HG03457 (cell line): ENCODE results near the gene EGLN2.
"Not testable (repeated sequence)": the region's sequence is repeated elsewhere in the genome, so short reads cannot be mapped to it uniquely, and the experiment has no call there.

Experiments
- ATAC-seq: cut with Tn5 transposase; IDR thresholded peaks from one replicate; pipeline ENCODE4 v1.9.1; 2021; ENCODE audit warnings: moderate number of reproducible peaks; ENCODE audit not compliant: unreplicated experiment

The EGLN2 gene

DNA sequence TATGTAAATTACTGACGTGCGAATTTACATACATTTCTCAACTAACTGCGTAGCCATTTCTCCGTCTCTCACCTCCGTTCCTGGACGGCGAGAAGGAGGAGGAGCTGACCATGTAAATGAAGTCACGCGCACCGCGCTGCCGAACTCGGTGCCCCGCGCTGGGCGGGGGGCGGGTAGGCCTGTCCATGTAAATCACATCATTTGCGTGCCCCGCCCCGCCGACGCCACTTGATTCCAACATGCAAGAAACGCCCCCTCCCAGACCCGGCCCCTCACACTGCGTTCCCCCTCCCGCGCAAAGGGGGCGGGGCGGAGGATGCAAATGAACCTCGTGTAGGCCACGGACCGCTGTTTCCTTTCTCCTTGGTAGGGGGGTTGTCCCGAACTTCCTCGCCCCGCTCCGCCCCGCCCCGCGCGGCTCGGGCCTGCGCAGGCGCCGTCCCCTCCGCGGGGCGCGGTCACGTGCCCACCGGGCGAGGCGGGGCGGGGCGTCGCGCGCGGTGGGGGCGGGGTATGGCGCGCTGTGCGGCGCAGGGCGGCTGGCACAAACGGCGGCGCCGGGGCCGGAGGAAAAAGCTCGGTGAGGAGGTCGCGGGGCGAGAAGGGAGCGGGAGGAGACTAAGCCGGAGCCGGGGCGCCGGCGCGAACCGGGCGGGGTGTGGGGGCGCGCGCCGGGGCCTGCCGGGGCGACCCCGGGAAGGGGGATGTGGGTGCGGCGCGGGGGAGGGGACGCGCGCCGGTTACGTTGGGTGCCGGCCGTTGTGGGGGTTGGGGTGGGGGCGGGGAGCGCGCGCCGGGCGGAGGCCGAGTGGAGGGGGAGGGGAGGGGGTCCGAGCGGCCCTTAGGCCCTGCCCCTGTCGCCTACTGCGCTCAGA, at the start of gene EGLN2:
TSS of gene EGLN2 (plus strand) at position 509 of the 875 bp plus-strand sequence. CDS start 1,382 bp downstream, outside the sequence.
- peak; percentile 54 for ATAC-seq

DNA sequence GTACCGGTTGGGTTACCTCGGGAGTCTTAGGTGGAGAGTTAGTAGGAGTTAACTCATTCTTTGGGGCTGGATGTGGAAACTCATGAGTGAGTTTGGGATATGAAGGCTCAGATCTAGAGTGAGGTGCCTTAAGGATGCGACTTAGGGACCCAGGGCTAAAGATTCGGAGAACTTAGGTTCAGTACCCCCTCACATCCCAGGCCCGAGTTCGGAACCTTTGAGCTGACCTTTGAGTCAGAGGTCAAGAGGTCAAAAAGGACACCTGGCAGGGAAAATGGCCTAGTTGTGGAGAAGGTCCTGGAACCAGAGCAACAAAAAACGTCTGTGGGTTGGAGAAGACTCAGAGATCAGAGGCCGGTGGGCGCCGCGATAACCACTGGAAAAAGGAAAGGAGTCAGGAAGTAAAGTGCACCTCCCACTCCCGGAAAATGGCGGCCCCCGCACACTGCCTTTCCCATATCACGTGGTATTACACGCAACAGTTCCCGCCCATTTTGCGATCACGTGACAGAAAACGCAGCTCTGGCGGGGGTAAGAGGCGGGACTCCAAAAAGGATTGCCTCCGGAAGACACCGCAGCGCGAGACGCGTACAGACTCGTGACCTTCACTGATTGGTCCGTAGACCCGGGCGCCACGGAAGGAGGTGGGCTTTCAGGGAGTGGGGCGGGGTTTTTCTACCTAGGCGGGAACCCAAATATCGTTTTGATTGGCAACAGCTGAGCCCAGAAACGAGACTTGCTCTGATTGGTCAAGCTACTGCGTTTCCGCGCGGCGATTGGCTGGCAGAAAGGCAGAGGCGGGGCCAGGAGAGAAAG, 48.7 kb upstream of the EGLN2 start, which contains the start of gene ACTMAP:
TSS of gene ACTMAP (minus strand) at position 420 of the 816 bp plus-strand sequence. CDS start 674 bp downstream, outside the sequence.
- peak; percentile 65 for ATAC-seq

DNA sequence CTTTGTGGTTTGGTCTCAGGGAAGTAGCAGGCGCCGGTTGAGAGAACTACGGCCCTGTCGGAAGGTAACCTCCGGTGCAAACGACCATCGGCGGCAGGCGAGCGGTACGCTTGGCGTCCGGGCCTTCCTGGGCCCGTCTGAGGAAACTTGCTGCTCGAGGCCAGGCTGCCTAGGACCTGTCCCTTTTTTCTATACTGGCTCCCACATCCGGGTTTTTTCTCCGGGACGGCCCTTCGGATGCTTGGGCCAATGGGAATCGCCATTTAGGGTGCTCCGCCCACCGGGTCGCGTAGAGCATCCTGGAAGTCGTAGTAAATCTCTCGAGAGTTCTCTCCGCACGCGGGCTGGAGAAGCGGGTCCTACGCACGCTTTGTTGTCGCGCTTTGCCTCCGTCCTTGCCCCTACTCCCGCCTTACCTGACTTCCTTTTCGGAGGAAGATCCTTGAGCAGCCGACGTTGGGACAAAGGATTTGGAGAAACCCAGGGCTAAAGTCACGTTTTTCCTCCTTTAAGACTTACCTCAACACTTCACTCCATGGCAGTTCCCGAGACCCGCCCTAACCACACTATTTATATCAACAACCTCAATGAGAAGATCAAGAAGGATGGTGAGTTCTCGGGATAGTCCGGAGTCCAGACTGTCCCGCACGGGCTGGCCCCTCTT, 48.0 kb upstream of the EGLN2 start, which contains the start of gene SNRPA:
TSS of gene SNRPA (plus strand) at position 330 of the 664 bp plus-strand sequence. CDS start at position 536, 206 bp downstream.
- ATAC-seq, result peak; percentile 43

DNA sequence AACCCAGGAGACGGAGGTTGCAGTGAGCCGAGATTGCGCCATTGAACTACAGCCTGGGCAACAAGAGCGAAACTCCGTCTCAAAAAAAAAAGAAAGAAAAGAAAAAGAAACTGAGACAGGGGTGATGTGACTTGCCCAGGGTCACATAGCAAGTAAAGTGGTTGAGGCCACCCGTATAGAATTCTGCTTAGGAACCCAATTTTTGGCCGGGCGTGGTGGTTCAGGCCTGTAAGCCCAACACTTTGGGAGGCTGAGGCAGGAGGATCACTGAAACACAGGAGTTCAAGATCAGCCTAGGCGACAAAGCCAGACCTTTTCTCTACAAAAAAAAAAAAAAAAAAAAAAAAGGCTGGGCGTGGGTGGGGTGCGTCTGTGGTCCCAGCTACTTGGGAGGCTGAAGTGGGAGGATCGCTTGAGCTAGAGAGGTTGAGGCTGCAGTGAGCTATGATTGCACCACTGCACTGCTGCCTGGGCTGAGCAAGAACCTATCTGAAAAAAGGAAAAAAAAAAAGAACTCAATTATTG, 46.7 kb upstream of the EGLN2 start:
- ATAC-seq, result no peak

DNA sequence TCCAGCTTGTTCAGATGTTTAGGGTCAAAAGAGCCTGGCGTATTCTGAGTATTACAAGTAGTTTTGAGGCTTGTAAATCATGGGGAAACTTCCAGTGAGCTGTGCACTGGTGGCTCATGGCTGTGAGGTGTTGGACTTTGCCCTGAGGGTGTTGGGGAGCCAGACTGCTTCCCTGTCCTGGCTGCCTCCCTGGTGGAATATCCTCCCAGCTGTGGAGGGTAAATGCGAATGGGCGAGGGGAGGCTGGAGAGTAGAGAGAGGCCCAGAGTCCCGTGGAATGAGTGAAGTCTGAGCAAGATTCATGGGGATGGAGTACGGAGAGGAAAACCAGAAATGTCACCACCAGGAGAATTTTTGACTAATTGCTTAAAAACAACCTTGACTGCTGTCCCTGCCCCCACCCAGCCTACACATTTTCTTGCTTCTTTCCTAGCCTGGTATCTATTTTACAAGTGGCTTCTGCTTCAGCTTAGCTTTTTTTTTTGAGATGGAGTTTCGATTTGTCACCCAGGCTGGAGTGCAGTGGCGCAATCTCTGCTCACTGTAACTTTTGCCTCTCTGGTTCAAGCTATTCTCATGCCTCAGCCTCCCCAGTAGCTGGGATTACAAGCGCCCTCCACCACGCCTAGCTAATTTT, 44.3 kb upstream of the EGLN2 start:
- no peak for ATAC-seq

DNA sequence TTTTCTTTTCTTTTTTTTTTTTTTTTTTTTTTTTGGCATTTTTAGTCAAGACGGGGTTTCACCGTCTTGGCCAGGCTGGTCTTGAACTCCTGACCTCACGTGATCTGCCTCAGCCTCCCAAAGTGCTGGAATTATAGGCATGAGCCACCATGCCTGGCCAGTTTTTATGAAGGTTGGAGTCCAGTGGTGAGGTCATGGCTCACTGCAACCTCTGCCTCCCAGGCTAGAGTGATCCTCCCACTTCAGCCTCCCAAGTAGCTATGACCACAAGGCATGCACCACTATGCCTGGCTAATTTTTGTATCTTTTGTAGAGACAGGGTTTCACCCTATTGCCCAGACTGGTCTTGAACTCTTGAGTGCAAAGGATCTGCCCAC, 43.8 kb upstream of the EGLN2 start:
- ATAC-seq, result no peak

DNA sequence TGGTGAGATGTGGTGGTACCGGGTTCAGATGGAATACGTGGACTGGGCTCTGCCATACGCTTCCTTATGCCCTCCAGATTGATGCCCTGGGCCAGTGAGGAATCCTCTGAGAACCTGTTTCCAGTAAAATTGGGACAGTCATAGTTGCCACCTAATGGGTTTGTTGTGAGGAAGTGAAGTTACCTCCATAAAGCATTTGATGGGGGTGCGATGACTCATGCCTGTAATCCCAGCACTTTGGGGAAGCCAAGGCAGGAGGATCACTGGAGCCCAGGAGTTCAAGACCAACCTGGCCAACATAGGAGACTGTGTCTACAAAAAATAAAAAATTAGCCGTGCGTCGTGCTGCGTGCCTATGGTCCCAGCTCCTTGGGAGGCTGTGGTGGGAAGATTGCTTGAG, 43.2 kb upstream of the EGLN2 start:
- no peak for ATAC-seq

DNA sequence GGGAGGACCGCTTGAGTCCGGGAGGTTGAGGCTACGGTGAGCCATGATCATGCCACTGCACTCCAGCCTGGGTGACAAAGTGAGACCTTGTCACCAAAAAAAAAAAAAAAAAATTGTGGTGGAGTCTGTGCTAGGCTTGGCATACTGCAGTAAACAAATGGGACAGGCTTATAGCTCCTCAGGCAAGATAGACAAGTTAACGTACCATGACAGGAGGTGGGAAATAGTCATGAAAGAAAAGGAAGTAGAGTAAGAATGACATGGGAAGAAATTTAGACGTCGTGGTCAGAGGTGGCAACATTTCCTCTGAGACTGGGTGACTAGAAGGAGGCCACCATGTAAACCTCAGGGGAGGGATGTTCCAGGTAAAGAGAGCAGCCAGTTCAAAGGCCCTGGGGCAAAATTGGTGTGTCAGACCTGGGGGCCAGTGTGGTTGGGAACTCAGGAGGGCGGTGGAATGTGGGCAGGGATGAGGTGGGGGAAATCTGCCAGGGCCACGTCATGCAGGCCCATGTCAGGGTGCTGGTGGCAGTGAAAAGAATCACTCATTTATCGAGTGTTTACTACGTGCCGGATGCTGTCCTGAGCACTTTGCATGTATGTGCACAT, 42.4 kb upstream of the EGLN2 start:
- no peak for ATAC-seq

DNA sequence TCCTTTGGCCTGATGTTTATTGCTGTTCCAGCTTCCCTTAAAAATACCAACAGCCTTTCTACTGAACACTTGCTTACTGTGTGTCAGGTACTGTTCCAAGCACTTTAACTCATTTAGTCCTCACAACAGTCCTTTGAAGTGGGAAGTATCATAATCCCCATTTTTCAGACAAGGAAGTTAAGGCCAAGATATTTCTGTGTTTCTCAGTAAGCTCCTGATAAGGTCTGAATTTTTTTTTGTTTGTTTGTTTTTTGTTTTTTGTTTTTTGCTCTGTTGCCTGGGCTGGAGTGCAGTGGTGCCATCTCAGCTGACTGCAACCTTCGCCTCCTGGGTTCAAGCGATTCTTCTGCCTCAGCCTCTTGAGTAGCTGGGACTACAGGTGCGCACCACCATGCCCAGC, 40.5 kb upstream of the EGLN2 start:
- ATAC-seq, result no peak

DNA sequence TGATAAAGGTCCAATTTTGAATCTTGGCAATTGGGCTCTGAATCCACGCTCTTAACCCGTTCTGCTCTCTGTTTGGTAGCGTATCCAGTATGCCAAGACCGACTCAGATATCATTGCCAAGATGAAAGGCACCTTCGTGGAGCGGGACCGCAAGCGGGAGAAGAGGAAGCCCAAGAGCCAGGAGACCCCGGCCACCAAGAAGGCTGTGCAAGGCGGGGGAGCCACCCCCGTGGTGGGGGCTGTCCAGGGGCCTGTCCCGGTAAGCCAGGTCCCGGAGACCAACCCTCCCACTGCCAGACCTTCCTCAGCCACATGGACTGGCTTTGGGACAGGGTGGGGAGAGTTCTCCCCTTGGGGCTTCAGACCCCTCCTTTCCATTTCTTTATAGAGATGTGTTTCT, 39.6 kb upstream of the EGLN2 start:
- ATAC-seq, result no peak

DNA sequence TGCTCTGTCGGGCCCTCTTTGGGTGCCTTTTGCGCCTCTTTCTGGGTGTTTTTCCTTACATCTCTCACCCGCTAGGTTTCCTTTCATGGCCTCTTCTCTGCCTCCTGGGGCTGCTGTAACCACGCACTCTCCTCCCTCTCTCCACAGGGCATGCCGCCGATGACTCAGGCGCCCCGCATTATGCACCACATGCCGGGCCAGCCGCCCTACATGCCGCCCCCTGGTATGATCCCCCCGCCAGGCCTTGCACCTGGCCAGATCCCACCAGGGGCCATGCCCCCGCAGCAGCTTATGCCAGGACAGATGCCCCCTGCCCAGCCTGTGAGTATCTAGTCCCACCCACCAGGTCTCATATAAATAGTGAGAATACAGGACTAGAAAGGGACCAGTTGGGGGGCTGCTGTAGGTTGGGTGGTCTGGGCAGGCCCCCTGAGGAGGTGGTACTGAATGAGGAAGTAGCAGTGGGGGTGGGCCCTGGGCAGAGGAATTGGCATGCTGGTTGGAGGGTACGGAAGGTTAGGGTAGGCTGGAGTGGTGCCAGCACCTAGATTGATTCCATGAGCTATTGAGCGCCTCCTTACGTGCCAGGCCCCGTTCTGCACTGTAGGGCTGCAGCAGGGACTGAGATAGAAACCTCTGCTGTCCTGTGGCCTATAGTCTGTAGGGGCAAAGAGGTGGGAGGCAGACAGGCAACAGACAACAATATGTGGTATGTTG, 36.1 kb upstream of the EGLN2 start:
- no peak for ATAC-seq

DNA sequence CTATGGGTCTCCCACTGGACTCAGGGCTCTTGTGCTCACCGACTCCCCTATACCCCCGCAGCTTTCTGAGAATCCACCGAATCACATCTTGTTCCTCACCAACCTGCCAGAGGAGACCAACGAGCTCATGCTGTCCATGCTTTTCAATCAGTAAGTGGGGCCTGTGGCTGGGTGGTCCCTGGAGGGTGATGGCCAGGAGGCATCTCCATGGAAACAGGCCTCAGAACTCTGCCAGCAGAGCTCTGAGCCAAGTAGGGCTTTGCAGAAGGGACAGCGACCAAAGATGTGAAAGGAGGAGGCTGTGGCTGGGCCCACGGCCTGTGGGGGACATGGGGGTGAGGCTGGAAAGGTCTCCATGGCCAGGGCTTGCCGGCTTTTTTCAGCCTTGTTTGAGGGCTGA, 35.5 kb upstream of the EGLN2 start:
- ATAC-seq, result no peak

DNA sequence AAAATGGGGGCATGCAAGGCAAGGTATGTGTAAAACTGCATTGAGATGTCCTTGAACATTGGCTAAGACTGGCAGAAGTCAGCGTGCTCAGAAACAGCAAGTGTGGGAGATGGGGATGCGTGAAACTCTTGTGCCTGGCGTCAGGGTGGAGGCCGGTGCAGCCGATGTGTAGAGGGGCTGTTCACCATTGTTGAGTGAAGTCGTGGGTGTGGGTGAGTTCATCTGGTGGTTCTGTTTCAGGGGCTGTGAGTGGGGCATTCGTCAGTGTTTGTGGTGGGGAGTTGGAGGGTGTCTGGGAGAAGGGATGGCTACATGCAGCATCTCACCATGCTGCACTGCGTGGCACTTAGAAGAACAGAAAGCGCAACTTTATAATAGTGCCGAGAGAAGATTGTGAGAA, 35.0 kb upstream of the EGLN2 start:
- no peak for ATAC-seq

DNA sequence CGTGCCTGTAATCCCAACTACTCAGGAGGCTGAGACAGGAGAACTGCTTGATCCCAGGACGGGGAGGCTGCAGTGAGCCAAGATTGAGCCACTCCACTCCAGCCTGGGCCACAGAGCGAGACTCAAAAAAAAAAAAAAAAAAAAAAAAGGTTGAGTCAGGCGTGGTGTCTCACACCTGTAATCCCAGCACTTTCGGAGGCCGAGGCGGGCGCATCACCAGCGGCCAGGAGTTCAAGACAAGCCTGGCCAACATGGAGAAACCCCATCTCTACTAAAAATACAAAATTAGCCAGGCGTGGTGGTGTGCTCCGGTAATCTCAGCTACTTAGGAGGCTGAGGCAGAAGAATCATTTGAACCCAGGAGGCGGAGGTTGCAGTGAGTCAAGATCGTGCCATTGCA, 32.6 kb upstream of the EGLN2 start:
- ATAC-seq, result not testable (repeated sequence)

DNA sequence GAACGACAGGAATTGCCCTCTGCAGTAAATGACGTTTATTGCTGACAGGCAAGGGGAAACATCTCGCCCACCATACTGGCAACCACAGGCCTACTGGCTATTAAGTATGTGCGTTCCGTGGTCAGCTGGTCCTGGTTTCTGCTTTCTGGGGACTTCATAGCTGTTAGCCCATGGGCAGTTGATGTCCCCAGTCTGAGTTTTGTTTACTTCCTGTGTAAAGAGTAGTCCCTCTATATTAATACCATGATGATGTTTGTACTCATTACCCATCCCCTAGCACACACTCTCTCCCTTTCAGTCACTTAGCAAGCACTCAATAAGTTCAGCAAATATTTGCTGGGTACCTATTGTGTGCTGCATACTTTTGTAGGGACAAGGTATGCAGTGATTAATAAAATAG, 30.1 kb upstream of the EGLN2 start:
- no peak for ATAC-seq

DNA sequence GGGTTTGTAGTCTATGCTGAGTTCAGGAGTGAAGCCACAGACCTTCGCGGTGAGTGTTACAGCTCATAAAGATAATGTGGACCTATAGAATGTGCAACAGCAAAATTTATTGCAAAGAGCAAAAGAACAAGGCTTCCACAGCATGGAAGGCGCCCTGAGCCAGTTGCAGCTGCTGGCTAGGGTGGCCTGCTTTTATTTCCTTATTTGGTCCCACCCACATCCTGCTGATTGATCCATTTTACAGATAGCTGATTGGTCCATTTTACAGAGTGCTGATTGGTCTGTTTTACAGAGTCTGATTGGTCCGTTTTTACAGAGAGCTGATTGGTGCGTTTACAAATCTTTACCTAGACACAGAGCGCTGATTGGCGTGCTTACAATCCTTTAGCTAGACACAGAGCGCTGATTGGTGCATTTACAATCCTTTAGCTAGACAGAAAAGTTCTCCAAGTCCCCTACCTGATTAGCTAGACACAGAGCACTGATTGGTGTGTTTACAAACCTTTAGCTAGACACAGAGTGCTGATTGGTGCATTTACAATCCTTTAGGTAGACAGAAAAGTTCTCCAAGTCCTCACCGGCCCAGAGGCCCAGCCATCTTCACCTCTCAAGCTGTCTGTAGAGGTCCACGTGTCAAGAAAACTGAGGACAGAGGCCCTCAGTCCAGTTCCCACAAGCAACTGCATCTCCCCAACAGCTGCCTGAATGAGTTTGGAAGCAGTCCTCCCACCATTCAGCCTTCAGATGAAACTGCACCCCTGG, 27.7 kb upstream of the EGLN2 start:
- ATAC-seq, result not testable (repeated sequence)

DNA sequence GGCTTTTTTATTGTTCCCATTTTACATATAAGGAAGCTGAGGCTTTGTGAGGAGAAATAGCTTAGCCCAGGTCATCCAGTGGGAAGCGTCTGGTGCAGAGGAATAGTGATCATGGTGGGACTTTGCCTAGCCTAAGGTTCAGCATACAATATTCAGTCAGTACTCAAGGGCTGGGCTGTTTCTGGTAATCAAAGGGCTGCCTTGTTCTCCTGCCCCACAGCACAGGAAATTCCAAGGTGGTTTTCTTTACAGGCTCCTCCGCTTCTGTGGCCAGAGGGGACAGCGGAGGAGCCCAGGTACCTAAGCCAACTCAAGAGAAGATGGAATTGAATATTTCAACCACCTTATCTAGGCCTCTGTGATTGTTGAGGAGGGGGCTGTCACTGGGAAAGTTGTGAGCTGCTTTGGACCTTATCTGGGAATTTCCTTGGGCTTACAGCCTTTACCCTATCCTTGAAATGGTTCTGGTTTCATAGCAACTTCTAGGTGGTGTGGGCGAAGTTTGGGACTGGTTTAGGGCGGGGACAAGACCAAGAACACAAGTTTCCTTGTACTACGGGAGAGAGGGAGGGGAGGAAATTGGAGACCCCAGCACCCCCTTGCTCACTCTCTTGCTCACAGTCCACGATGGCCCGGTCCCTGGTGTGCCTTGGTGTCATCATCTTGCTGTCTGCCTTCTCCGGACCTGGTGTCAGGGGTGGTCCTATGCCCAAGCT, 23.9 kb upstream of the EGLN2 start, which contains the start of gene MIA:
TSS of gene MIA (plus strand) at position 606 of the 716 bp plus-strand sequence. CDS start at position 628, 22 bp downstream.
- ATAC-seq, result no peak

DNA sequence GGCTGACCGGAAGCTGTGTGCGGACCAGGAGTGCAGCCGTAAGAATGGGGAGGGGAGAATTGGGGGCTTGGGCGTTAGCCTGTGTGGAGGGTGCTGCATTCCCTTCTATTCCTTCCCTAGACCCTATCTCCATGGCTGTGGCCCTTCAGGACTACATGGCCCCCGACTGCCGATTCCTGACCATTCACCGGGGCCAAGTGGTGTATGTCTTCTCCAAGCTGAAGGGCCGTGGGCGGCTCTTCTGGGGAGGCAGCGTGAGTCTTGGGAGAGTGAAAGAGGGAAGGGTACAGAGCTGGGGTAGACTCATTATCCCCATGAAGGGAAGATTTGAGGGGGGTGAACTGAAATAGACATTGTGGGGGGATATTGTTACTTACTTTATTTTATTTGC, 23.4 kb upstream of the EGLN2 start:
- no peak for ATAC-seq
